Colon (tissue), 2 donors: ENCODE results near the gene FXYD6.

Experiments
- FAIRE-seq: peaks from 2 replicates; lab custom pipeline; 2012; peaks lifted over from hg19 to GRCh38; lab: Jason Lieb, UNC
- donor health status: control.
- donor health status: control.

The FXYD6 gene

GRCh38 chr11:117828611-117829368, 47.7 kb downstream of the FXYD6 start:
- no peak for FAIRE-seq

GRCh38 chr11:117827521-117828511, 48.6 kb downstream of the FXYD6 start:
- FAIRE-seq: no peak

DNA sequence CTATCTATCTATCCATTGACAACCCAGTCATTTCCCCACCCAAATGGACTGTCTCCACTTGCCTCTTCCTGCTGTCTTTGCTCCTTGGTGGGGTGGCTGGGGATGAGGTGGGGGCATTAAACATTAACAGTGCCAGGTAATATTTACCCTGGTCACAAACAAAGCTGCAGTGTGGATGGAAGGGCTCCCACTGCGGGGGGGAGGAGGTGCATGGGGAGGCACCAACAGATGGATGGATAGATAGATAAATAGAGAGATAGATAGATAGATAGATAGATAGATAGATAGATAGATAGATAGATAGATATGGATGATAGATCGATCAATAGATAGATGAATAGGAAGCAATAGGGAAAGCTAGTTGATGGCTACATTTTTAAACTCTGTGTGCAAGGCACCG, 49.6 kb downstream of the FXYD6 start:
- no peak for FAIRE-seq

DNA sequence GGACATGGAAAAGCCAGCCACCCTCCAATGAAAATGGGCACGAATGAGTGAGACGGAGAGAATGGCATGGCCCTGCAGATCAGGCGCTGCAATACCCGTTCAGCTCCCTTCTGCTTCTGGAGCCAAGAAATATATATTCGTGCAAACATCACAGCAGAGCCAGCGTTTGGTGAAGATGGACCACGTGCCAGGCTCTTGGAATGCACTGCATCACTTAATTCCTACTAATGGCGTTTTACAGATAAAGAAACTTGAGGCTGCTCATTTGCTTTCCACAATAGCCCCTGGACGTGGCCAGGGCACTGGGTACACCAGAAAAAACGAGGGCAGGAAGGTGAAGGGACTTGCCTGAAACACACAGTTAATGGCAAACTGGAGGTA, 50.3 kb downstream of the FXYD6 start:
- FAIRE-seq: no peak

DNA sequence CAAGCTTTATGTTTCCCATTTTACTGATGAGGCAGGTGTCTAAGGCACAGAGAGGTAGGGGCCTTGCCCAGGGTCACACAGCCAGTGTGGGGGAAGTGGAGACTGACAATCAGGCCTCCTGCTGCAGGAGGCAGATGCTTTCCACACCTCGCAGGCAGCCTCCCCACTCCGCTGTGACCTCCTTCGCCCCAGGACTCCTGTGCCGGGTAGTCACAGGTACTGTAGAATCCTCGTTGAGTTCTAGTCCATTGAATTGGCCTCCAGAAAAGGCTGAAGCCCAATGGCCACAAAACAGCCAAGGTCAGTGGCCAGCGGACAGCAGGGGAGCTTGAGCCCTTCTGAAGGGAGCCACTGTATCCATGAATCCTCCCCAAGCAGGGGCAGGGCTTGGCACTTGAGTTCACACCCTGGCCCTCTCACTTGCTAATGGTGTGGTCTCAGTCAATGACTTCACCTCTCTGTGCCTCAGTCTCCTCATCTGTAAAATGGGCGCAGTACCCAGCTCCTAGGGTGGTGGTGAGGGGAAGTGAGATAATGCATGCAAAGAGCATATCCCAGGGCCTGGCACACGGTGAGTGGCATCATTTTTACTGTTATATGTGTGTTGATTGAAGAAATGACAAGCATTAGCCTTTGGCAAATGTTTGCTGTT, 50.8 kb downstream of the FXYD6 start:
- no peak for FAIRE-seq

GRCh38 chr11:117824571-117825537, 51.6 kb downstream of the FXYD6 start, which contains the start of gene FXYD2:
Gene FXYD2 (minus strand): TSS chr11:117824744. CDS start chr11:117824678, 66 bp downstream.
- no peak for FAIRE-seq

DNA sequence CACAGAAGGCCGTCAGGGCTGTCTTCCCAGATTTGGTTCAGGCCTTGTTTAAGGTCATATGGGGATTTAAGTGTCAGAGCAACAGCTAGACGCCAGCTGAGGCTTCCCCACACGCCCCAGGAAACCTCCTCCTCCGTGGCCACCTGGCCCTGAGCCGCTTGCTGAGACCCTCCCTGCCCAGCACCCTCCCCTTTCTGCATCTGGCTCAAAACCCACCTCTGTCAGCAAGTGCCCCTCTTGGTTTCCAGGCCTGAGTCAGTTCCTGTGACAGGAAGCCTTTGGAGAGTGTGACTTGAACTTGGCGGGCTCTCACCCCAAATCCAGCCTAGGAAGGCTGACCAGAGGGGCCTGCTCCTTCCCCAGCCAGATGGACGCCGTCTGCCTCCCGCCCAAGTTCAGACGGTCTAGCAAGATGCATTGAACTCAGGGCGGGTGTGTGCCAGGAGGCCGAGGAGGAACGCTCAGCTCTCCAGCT, 52.5 kb downstream of the FXYD6 start:
- FAIRE-seq: no peak

DNA sequence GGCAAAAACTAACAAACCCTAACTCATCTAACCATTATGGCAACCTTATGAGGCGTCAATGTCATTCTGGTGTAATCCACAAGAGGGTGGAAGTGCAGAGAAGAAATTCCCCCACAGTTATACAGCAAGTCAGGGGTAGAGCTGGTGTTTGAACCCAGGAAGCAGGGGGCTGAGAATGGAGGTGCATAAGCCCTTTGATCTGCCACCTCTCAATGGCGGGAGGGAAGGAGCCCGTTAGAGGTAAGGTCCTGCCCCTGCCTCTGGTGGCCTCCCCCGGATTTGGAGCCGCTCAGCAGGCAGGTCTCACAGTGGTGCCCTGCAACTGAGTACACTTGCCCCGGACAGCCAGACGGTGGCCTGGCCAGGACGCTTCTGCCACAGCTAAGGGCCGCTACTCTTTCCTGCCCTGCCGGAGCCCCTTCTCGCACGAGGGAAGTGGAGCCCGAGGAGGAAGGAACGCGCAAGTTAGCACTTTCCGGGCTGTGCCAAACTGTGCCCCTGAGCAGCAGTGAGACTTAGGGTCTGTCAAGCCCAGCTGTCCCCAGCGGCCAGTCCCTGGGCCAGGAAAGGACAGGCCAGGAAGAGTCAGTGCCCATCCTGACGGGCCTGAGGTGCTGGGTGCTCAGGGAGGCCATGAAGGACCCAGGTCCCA, 53.0 kb downstream of the FXYD6 start:
- no peak for FAIRE-seq

- FAIRE-seq: no peak
Measured at GRCh38 chr11:117822074-117823033, 54.1 kb downstream of the FXYD6 start.

- no peak for FAIRE-seq
Measured at GRCh38 chr11:117821431-117821830, 55.0 kb downstream of the FXYD6 start.

- FAIRE-seq: no peak
Measured at GRCh38 chr11:117820516-117820915, 55.9 kb downstream of the FXYD6 start.

GRCh38 chr11:117820071-117820470, 56.4 kb downstream of the FXYD6 start:
- FAIRE-seq: no peak

DNA sequence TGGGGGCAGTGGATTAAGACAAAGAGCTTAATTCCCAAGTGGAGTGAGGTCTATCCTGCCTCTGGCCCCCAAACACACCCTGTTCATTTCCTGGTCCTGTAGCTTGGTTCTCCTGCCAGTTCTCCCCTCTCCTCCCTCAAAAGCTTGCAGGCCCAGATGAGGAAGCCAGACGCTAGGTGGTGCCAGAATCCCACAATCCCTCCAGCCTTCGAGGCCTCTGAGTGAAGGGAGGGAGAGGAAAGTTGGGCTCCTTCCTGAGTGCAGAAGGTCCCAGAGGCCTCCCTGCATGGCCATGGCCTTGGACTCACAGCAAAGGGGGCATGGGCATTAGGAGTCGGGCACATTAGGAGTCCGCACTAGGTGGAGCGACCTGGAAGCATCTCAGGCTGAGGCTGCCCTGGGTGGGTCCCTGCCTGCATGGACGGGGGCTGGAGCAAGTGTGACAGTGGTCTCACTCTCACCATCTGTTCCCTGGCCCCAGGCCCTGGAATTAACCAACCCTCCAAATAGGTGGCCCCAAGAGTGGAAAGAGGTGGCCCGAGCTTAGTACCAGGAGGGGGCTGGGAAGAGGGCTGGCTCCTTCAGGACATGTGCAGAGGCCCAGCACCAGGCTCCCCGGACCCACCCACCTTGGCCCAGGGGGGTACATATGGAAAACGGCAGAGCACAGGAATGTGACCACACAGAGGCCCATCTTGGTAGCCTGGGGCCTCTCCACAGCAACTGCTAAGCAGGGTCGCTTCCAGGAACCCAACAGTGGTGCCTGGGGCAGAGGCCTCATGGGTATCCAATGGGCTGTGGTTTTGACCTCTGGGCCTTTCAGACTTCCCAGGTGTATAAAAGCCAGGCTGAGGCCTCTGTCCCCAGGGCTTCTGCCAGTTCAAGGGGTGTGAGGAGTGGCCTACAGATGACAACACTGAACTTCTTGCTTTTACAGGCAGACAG, 57.1 kb downstream of the FXYD6 start:
- no peak for FAIRE-seq

- no peak for FAIRE-seq
Measured at GRCh38 chr11:117818041-117818873, 58.2 kb downstream of the FXYD6 start.

GRCh38 chr11:117817368-117818040, 59.0 kb downstream of the FXYD6 start:
- FAIRE-seq: no peak

DNA sequence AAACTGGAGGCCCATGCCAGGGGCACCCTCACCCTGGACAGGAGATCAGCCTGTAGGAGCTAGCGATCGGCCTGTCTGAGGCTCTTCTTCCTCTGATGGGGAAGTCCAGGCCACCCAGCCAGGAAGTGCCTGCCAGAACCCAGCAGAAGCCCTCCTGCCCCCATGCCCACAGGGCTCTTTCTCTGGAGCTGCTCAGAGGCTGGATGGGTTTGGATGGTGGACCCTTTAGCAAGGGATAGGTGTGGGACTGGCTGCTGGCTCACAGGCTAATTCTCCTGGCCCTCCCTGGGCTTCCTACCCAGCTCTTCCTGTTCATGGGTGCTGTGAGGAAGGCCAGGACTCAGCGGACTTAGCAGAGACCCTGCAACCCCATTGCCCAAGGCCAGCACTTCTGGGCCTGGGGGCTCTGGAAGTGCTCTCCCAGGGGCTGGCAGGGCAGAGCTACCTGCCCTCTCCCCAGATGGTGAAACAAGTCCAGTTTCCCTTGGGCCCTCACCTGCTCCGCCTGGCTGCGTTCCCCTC, 59.6 kb downstream of the FXYD6 start:
- FAIRE-seq: no peak
